MM.1S (cell line): ENCODE measurements around the gene LATS1.

Source experiments
- CTCF ChIP-seq: fragments of 300-600 bp; sonication (generic); IDR thresholded peaks from 2 replicates; pipeline ENCODE4 v1.5.1; 2016; ENCODE audit warnings: antibody characterized with exemption, low read length, mixed read lengths
- EZH2 ChIP-seq: fragments of 300-600 bp; sonication (generic); optimal IDR thresholded peaks from 2 replicates; pipeline ENCODE3; 2017; ENCODE audit warnings: low read depth, mild to moderate bottlenecking, antibody characterized with exemption, low read length, mixed read lengths

DNA sequence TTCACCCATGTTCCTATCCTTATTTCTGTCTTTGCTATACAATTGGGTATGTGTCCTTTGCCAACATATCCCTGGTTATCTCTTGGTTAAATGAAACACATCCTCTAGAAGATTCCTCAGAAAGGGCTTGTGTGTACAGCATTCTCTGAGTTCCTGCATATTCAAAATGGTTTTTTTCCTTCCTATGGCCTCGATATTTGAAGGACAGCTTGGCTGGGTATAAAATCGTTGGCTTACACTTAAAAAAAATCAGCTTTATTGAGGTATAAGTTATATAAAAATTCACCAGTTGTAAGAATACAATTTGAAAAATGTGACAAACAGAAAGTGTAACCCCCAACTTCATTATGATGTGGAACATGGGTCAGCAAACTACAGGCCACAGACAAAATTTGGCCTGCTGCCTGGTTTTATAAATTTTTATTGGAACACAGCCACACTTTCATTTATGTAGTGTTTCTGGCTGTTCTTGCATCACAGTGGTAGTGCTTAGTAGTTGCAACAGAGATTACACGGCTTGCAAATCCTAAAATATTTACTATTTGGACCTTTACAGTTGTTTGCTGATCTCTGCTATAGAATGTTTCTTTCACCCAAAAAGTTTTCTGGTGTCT is 48.4 kb upstream of the LATS1 start:
- TF ChIP-seq CTCF (no peak), EZH2 (no peak)
